Kidney (tissue), 14 donors: ENCODE data around the gene TOX3. TPM values are rescaled to one million over a fixed set of nuclear protein-coding genes. Genes with fewer than 3 reads are reported as not detected.

Source experiments
- DNase-seq, 5 donors: peaks; one replicate each; pipeline ENCODE4 v3.0.0-alpha.2; 2013 to 2020
- FAIRE-seq: peaks from 2 replicates; lab custom pipeline; 2012; peaks lifted over from hg19 to GRCh38; lab: Jason Lieb, UNC
- H3K27ac ChIP-seq, 2 donors: one replicate each; pipeline ENCODE4 v1.7.0; 2013; ENCODE audit warnings: low read depth in 2 of 2, low read length in 2 of 2, inconsistent platforms in 1 of 2
- H3K27me3 ChIP-seq: one replicate; pipeline ENCODE4 v1.7.1; 2013; ENCODE audit warnings: low read length, inconsistent platforms; ENCODE audit not compliant: control insufficient read depth, insufficient read depth
- H3K36me3 ChIP-seq, 3 donors: one replicate each; pipeline versions ENCODE4 v1.7.0 to v1.7.1; 2013; ENCODE audit warnings: low read length in 3 of 3, control low read depth in 1 of 3, inconsistent platforms in 1 of 3; ENCODE audit not compliant: insufficient read depth in 3 of 3, control insufficient read depth in 2 of 3
- H3K4me1 ChIP-seq, 3 donors: one replicate each; pipeline versions ENCODE4 v1.7.0 to v1.7.1; 2013; ENCODE audit warnings: low read length in 3 of 3, inconsistent platforms in 1 of 3, low read depth in 1 of 3; ENCODE audit not compliant: control insufficient read depth in 2 of 3, insufficient read depth in 2 of 3
- H3K4me3 ChIP-seq, 3 donors: one replicate each; pipeline versions ENCODE4 v1.7.0 to v1.8.1; 2013; ENCODE audit warnings: low read length in 3 of 3, control low read depth in 1 of 3, inconsistent platforms in 1 of 3
- H3K9ac ChIP-seq, 3 donors: one replicate each; pipeline versions ENCODE4 v1.7.0 to v1.7.1; 2013; ENCODE audit warnings: low read length in 3 of 3, control low read depth in 1 of 3, inconsistent platforms in 1 of 3
- H3K9me3 ChIP-seq, 3 donors: one replicate each; pipeline versions ENCODE4 v1.7.0 to v1.7.1; 2013; ENCODE audit warnings: low read length in 3 of 3, control low read depth in 1 of 3, inconsistent platforms in 1 of 3; ENCODE audit not compliant: control insufficient read depth in 2 of 3, insufficient read depth in 1 of 3
- CTCF ChIP-seq: IDR thresholded peaks from 3 replicates; pipeline ENCODE4 v1.5.1; 2012; ENCODE audit warnings: mild to moderate bottlenecking, moderate library complexity, borderline replicate concordance; ENCODE audit not compliant: insufficient read depth; ENCODE audit errors: extremely low read depth
- intact Hi-C: fragments of 100-400 bp; cut with DNase I; formaldehyde crosslinking; loops from one replicate; pipeline ENCODE4 v1.11.1; 2022
- polyA plus RNA-seq: library from polyadenylated mRNA; stranded (reverse); fragments of 350-450 nt; fragmentation: Illumina TruSeq; extraction: RNeasy Lipid Tissue Mini Kit (QIAGEN cat#74804); gene quantifications from one replicate; pipeline ENCODE4 v1.2.3, GENCODE V29; 2014; ENCODE audit warnings: low read depth, low replicate concordance; ENCODE audit not compliant: insufficient read depth
- total RNA-seq: library from RNA; stranded (reverse); fragmentation: NEBNext Ultra II Directional; extraction: Animal tissue kit (Norgen Biotek cat#: 25700); gene quantifications from one replicate; pipeline ENCODE4 v1.2.1, GENCODE V29; 2021
- donor health status: control.
- donor health status: control.
- donor health status: control.
- donor health status: control.
- donor health status: control.
- donor health status: DM: yes; HTN: yes; CAD: no.
- donor health status: Normal renal cell carcinoma (clear cell type).

Gene TOX3
- total and polyA plus RNA-seq, 2 donors from 2014 or later = 8.7 to 16.2 TPM

GRCh38 chr16:52408191-52408845, 138.6 kb downstream of the TOX3 start:
- TF ChIP-seq CTCF = no peak
- no peak overlapping the region for H3K27ac ChIP-seq
- no peaks in the 10 kb centered on the region for H3K36me3 ChIP-seq
- intact Hi-C loops = no loop called here
- no peaks in the 10 kb centered on the region for H3K9me3 ChIP-seq
- no peak overlapping the region for H3K4me3 ChIP-seq
- DNase-seq (no peak), FAIRE-seq (no peak)
- no peaks in the 10 kb centered on the region for H3K4me1 ChIP-seq
- no peaks in the 10 kb centered on the region for H3K27me3 ChIP-seq
- H3K9ac ChIP-seq = no peak overlapping the region

GRCh38 chr16:52407778-52408177, 139.2 kb downstream of the TOX3 start:
- Histone ChIP-seq H3K36me3 (no peaks in the 10 kb centered on the region), H3K4me1 (no peaks in the 10 kb centered on the region), H3K27ac (no peak overlapping the region), H3K9ac (no peak overlapping the region), H3K9me3 (no peaks in the 10 kb centered on the region), H3K27me3 (no peaks in the 10 kb centered on the region), H3K4me3 (no peak overlapping the region)
- no peak for TF ChIP-seq CTCF
- DNase-seq = no peak
- intact Hi-C loops = no loop called here
- FAIRE-seq = no peak

- Histone ChIP-seq H3K36me3 (no peaks in the 10 kb centered on the region), H3K9ac (no peak overlapping the region), H3K4me1 (no peaks in the 10 kb centered on the region), H3K9me3 (no peaks in the 10 kb centered on the region), H3K4me3 (no peak overlapping the region), H3K27ac (no peak overlapping the region), H3K27me3 (no peaks in the 10 kb centered on the region)
- intact Hi-C loops = no loop called here
- TF ChIP-seq CTCF = no peak
- FAIRE-seq (no peak), DNase-seq (no peak)
These were observed 141.5 kb downstream of the TOX3 start for GRCh38 chr16:52405441-52405840.

GRCh38 chr16:52404546-52404945, 142.4 kb downstream of the TOX3 start:
- intact Hi-C loops = no loop called here
- Histone ChIP-seq H3K9ac (no peak overlapping the region), H3K27ac (no peak overlapping the region), H3K36me3 (no peaks in the 10 kb centered on the region), H3K4me1 (no peaks in the 10 kb centered on the region), H3K9me3 (no peaks in the 10 kb centered on the region), H3K27me3 (no peaks in the 10 kb centered on the region), H3K4me3 (no peak overlapping the region)
- no peak for FAIRE-seq
- TF ChIP-seq CTCF = no peak
- DNase-seq = no peak
